ENCODE measurements around the gene SEMA5B. TPM values are rescaled to one million over a fixed set of nuclear protein-coding genes. Genes with fewer than 3 reads are reported as not detected.

The SEMA5B gene
- total and polyA plus RNA-seq, 9 of the 15 experiments (the other 6 are each of a cell fraction or from before 2014, with no cell fraction given) = not detected

- TF ChIP-seq RB1 (IDR thresholded peaks at IDR 0.05; ENCODE audit: low read depth) (peak; percentile 15; the same call in 1 of the 2 replicates), SETDB1 (IDR thresholded peaks at IDR 0.05; ENCODE audit: low read length) (no peak), ZNF143 (CRISPR knock-in tag; IDR thresholded peaks at IDR 0.05) (peak; percentile 91), ZSCAN29 (IDR thresholded peaks at IDR 0.05) (no peak), DEAF1 (CRISPR knock-in tag; IDR thresholded peaks at IDR 0.05) (no peak), SNAPC5 (CRISPR knock-in tag; IDR thresholded peaks at IDR 0.05) (no peak), STAT5B (CRISPR knock-in tag; IDR thresholded peaks at IDR 0.05) (no peak), L3MBTL2 (IDR thresholded peaks at IDR 0.05) (no peak), MAX (CRISPR knock-in tag; IDR thresholded peaks at IDR 0.05) (peak; percentile 96), HNRNPLL (IDR thresholded peaks at IDR 0.05; ENCODE audit: low read depth, low read length, poor library complexity, severe bottlenecking) (peak; percentile 64), POLR2G (IDR thresholded peaks at IDR 0.05; ENCODE audit: low read depth, low read length) (peak; percentile 92), ZNF175 (CRISPR knock-in tag; IDR thresholded peaks at IDR 0.05; ENCODE audit: low read depth) (no peak), EGR1 (conservative IDR thresholded peaks at IDR 0.05) (0 out of 2 replicates have a peak, but pooled peaks have one; percentile 18), ZNF239 (CRISPR knock-in tag; IDR thresholded peaks at IDR 0.05) (no peak), LEF1 (IDR thresholded peaks at IDR 0.05) (no peak), GABPB1 (CRISPR knock-in tag; IDR thresholded peaks at IDR 0.05) (peak; percentile 63; the same call in 1 of the 2 replicates), LCOR (CRISPR knock-in tag; IDR thresholded peaks at IDR 0.05) (peak; percentile 22; the same call in 1 of the 2 replicates), MAFF (IDR thresholded peaks at IDR 0.05; ENCODE audit: low read length) (no peak), SIX5 (IDR thresholded peaks at IDR 0.05; ENCODE audit: borderline replicate concordance in 1 of 2, insufficient read depth in 1 of 2, low read depth in 1 of 2, low read length in 2 of 2) (peak; percentile 62 to 66), ETS1 (conservative IDR thresholded peaks at IDR 0.05; ENCODE audit: control insufficient read depth, low read depth, low read length) (peak; percentile 84), ZNF561 (CRISPR knock-in tag; conservative IDR thresholded peaks at IDR 0.05) (no peak), ZNF3 (CRISPR knock-in tag; IDR thresholded peaks at IDR 0.05) (no peak), EHMT2 (IDR thresholded peaks at IDR 0.05) (no peak), CREM (IDR thresholded peaks at IDR 0.05; ENCODE audit: low read depth) (peak; percentile 74)
Observed at GRCh38 chr3:123066896-123067688, 39.5 kb upstream of the SEMA5B start, which contains the start of gene PDIA5 (continued).

Data from K562 (cell line).